Nucleus accumbens (tissue), 56 donors: ENCODE measurements around the gene HOOK2.
A peak's percentile ranks its signal among the peaks of the same experiment; 100 is the strongest.
"Not testable (repeated sequence)": the region's sequence is repeated elsewhere in the genome, so short reads cannot be mapped to it uniquely, and the experiment has no call there.

Source experiments
- DNase-seq, 56 donors: peaks; one replicate each; lab custom pipeline; 2025; lab: John Stamatoyannopoulos, UW

Gene HOOK2

GRCh38 chr19:12725612-12726011 lies 49.7 kb downstream of the HOOK2 start:
- not testable (repeated sequence) for DNase-seq

DNA sequence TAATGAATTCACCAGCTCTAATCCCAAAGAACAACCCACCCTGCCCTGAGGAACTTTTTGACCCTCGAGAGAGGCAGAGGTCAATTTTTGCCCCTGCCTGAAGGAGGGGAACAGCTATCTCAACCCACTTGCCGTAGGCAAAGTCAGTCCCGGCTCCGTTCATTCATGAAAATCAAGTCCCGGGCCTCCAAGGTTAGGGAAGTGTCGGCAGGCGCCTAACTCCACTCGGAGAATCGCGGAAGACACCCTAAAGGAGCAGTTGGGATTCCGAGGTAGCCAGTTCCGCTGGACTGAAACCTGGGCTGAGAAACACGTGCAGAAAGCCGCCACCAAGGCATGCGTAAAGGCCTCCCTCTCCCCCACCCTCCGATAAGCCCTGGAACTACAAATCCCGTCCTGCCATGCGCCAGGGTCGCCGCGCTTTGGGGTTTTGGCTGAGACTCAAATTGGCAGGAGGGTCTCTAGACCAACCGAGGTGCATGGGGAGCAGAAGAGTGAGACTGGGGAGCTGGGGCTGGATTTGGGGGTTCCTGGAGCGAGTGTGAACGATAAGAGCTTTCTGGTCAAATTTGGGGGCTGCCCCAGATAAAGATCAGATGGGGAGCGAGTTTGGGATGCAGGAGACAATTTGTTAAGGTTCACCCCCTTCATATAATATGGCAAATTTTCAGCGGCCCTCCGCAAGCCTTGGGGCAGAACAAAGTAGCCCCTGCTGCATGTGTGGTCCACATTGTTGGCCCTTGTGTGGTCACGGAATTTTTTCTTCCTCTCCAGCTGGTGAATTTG lies 51.5 kb downstream of the HOOK2 start, which contains the start of gene TNPO2:
Gene TNPO2, minus strand, starts transcription at position 292 of the 786 bp plus-strand sequence. CDS start 2,955 bp downstream, outside the sequence.
- peak in 48 of 56 donors; percentile 9 to 72 (median 44) for DNase-seq

GRCh38 chr19:12723381-12723640 lies 52.0 kb downstream of the HOOK2 start:
- DNase-seq, result no peak

- peak in 55 of 56 donors; percentile 76 to 99 (median 92) for DNase-seq
Measured at GRCh38 chr19:12722566-12723380, 52.6 kb downstream of the HOOK2 start.

- DNase-seq, result peak in 51 of 56 donors; percentile 1 to 77 (median 58)
Measured at GRCh38 chr19:12721656-12722565, 53.4 kb downstream of the HOOK2 start.

- DNase-seq, result peak in 18 of 56 donors; percentile 3 to 55 (median 29)
Measured at GRCh38 chr19:12720851-12721655, 54.3 kb downstream of the HOOK2 start.

DNA sequence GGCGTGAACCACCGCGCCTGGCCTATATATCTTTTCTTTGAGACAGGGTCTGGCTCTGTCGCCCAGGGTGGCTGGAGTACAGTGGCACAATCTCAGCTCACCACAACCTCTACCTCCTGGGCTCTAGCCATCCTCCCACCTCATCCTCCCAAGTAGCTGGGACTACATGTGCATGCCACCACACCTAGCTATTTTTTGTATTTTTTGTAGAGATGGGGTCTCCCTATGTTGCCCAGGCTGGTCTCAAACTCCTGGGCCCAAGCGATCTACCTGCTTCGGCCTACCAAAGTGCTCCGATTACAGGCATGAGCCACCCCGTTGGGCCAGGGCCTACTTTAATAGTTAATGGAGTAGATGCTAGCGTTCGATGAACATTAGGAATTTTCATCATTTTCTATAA lies 55.1 kb downstream of the HOOK2 start:
- no peak for DNase-seq

DNA sequence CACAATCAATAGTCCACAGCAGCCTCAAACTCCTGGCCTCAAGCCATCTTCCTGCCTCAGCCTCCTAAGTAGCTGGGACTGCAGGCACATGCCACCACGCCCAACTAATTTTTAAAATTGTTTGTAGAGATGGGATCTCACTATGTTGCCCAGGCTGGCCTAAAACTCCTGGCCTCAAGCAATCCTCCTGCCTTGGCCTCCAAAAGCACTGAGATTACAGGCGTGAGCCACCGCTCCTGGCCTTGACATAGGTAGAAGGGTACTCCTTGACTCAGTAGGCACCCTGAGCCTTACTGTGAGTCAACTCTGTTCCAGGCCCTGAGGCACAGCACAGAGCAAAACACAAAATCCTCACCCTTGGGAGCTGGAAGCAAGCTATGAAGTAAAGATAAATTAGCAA lies 59.4 kb downstream of the HOOK2 start:
- DNase-seq, result no peak

GRCh38 chr19:12715102-12715501 lies 60.2 kb downstream of the HOOK2 start:
- no peak for DNase-seq

DNA sequence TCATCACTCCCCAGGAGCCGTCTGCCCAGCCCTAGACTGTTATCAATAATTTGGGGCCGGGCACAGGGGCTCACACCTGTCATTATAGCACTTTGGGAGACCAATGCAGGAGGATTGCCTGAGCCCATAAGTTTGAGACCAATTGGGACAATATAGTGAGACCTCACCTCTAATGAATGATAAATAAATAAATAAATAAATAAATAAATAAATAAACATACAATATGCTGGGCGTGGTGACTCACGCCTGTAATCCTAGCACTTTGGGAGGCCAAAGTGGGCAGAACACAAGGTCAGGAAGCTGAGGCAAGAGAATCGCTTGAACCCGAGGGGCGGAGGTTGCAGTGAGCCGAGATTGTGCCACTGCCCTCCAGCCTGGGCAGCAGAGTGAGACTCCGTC lies 62.0 kb downstream of the HOOK2 start:
- not testable (repeated sequence) for DNase-seq
